Measurements from ENCODE around the gene AANAT. TPM values are rescaled to one million over a fixed set of nuclear protein-coding genes. Genes with fewer than 3 reads are reported as not detected.
A peak's percentile ranks its signal among the peaks of the same experiment; 100 is the strongest.
"Not testable (repeated sequence)": the region's sequence is repeated elsewhere in the genome, so short reads cannot be mapped to it uniquely, and the experiment has no call there.

AANAT gene
- total RNA-seq, 1 donor from 2014 or later = not detected

GRCh38 chr17:76498876-76499251 is 31.5 kb downstream of the AANAT start:
- intact Hi-C loops (cut with micrococcal nuclease) = no loop called here
- no peak for ATAC-seq
- no peak for DNase-seq

- DNase-seq = no peak
- no peak for ATAC-seq
- intact Hi-C loops (cut with micrococcal nuclease) = no loop called here
These were observed 31.9 kb downstream of the AANAT start for GRCh38 chr17:76499267-76499667.

GRCh38 chr17:76500074-76500746 is 32.8 kb downstream of the AANAT start:
- intact Hi-C loops (cut with micrococcal nuclease) = no loop called here
- ATAC-seq (no peak), DNase-seq (no peak)

GRCh38 chr17:76500747-76501017 is 33.3 kb downstream of the AANAT start:
- intact Hi-C loops (cut with micrococcal nuclease) = no loop called here
- ATAC-seq (no peak), DNase-seq (peak; percentile 35)

GRCh38 chr17:76501018-76501826 is 33.8 kb downstream of the AANAT start, which contains the start of gene RHBDF2:
RHBDF2 (minus strand) TSS chr17:76501423; CDS start chr17:76481524, 19,899 bp downstream.
- peak; percentile 94 for DNase-seq
- intact Hi-C loops (cut with micrococcal nuclease) = no loop called here
- ATAC-seq = peak; percentile 87

- intact Hi-C loops (cut with micrococcal nuclease) = no loop called here
- DNase-seq (no peak), ATAC-seq (no peak)
These were observed 34.5 kb downstream of the AANAT start for GRCh38 chr17:76501827-76502307.

- intact Hi-C loops (cut with micrococcal nuclease) = no loop called here
These were observed 35.2 kb downstream of the AANAT start for GRCh38 chr17:76502341-76503211.

GRCh38 chr17:76504117-76504516 is 36.7 kb downstream of the AANAT start:
- ATAC-seq (no peak), DNase-seq (no peak)
- intact Hi-C loops (cut with micrococcal nuclease) = loop anchor here (2.0 kb wide), 1 partner anchor 37 kb away; the partner anchor contains the start of gene AANAT

More at GRCh38 chr17:76502341-76503211, 35.2 kb downstream of the AANAT start:
- ATAC-seq (no peak), DNase-seq (no peak)

- intact Hi-C loops (cut with micrococcal nuclease) = no loop called here
- DNase-seq (peak; percentile 89), ATAC-seq (peak; percentile 78)
These were observed 39.3 kb downstream of the AANAT start for GRCh38 chr17:76506408-76507345.

- ATAC-seq; intact Hi-C loops (cut with micrococcal nuclease); DNase-seq: not testable (repeated sequence)
These were observed 41.2 kb downstream of the AANAT start for GRCh38 chr17:76508472-76509063.

- ATAC-seq = no peak
- intact Hi-C loops (cut with micrococcal nuclease) = no loop called here
- no peak for DNase-seq
These were observed 43.4 kb downstream of the AANAT start for GRCh38 chr17:76510831-76511244.

GRCh38 chr17:76511668-76512365 is 44.4 kb downstream of the AANAT start:
- intact Hi-C loops (cut with micrococcal nuclease) = no loop called here
- no peak for DNase-seq

GRCh38 chr17:76512366-76513305 is 45.2 kb downstream of the AANAT start:
- DNase-seq = no peak
- intact Hi-C loops (cut with micrococcal nuclease) = no loop called here
- ATAC-seq = no peak

More at GRCh38 chr17:76511668-76512365, 44.4 kb downstream of the AANAT start:
- no peak for ATAC-seq

GRCh38 chr17:76513306-76513692 is 45.9 kb downstream of the AANAT start:
- intact Hi-C loops (cut with micrococcal nuclease) = no loop called here
- DNase-seq (no peak), ATAC-seq (no peak)

- DNase-seq; ATAC-seq; intact Hi-C loops (cut with micrococcal nuclease): not testable (repeated sequence)
These were observed 47.0 kb downstream of the AANAT start for GRCh38 chr17:76514355-76514754.

- ATAC-seq = peak; percentile 77
- intact Hi-C loops (cut with micrococcal nuclease) = no loop called here
- DNase-seq = peak; percentile 68
These were observed 48.0 kb downstream of the AANAT start for GRCh38 chr17:76515274-76515949.

Data from left ventricle myocardium superior (tissue), 1 donor.